Motor neuron (in vitro differentiated cells): ENCODE results near the gene ITGA11. TPM values are rescaled to one million over a fixed set of nuclear protein-coding genes. Genes with fewer than 3 reads are reported as not detected.

Experiments used
- ATAC-seq, 8 experiments: fragments of 200-7000 bp; cut with Tn5 transposase; replicated peaks in 6 of 8; 2 replicates each; pipeline ENCODE4 v1.8.0; 2021; ENCODE audit warnings: mild to moderate bottlenecking in 8 of 8, moderate library complexity in 8 of 8
- H3K27ac ChIP-seq, 2 donors: fragments of 250-450 bp; sonication (Bioruptor Pico); 2 replicates each; pipeline ENCODE4 v1.9.0; 2021; ENCODE audit warnings: antibody characterized with exemption in 2 of 2, mild to moderate bottlenecking in 2 of 2, moderate library complexity in 1 of 2
- H3K4me1 ChIP-seq, 2 donors: fragments of 250-450 bp; sonication (Bioruptor Pico); replicated peaks in 1 of 2; 2 replicates each; pipeline ENCODE4 v1.6.1; 2021; ENCODE audit warnings: antibody characterized with exemption in 2 of 2, mild to moderate bottlenecking in 2 of 2, moderate library complexity in 1 of 2
- H3K4me3 ChIP-seq, 5 donors: fragments of 250-450 bp; sonication (Bioruptor Pico); 2 replicates each; pipeline ENCODE4 v1.9.0; 2021; ENCODE audit warnings: antibody characterized with exemption in 5 of 5, mild to moderate bottlenecking in 5 of 5, moderate library complexity in 4 of 5
- WGBS, 10 experiments: fragments of 450-650 bp; shearing (Covaris generic); methylation state at CpG; one replicate each; pipeline ENCODE4 v1.0.0; 2022; 5-methylcytosine and 5-hydroxymethylcytosine counted together
- in situ Hi-C, 9 experiments: fragments of 400-800 bp; cut with MboI; loops; one replicate each; pipeline ENCODE4 v1.15.0; 2021; ENCODE audit warnings: low sequenced_read_pairs in 9 of 9, low pct_unique_long_range_greater_than_20kb in 2 of 9; ENCODE audit not compliant: unreplicated experiment in 9 of 9
- total RNA-seq, 8 experiments: library from RNA; unstranded; fragments of 300-600 nt; gene quantifications; 2 replicates each; pipeline versions ENCODE4 v1.2.3 to v1.2.4, GENCODE V29; 2022

Gene ITGA11
- total RNA-seq, 8 experiments from 2014 or later, result 0.27 to 35.0 (median 0.78) TPM

GRCh38 chr15:68466876-68467275, 34.9 kb upstream of the ITGA11 start:
- in situ Hi-C loops, result no loop called here
- Histone ChIP-seq H3K27ac (no peak overlapping the region), H3K4me1 (peaks cover 0 to 12% of the 10 kb centered on the region in 2 donors), H3K4me3 (no peak overlapping the region)
- no peak for ATAC-seq

- H3K4me1 ChIP-seq, result peaks cover 0 to 14% of the 10 kb centered on the region in 2 donors
- no peak overlapping the region for H3K4me3 ChIP-seq
- ATAC-seq, result no peak
- H3K27ac ChIP-seq, result no peak overlapping the region
- 28 to 94% (median 69%) methylated on average over 1 to 5 of the region's 6 CpGs; no CpG with 5 or more reads in 2 of the 10 experiments for WGBS, 10 experiments
- in situ Hi-C loops, result no loop called here
Observed at GRCh38 chr15:68465861-68466560, 34.0 kb upstream of the ITGA11 start.

- Histone ChIP-seq H3K4me1 (peaks cover 0 to 14% of the 10 kb centered on the region in 2 donors), H3K4me3 (no peak overlapping the region), H3K27ac (no peak overlapping the region)
- in situ Hi-C loops, result no loop called here
- 33 to 95% (median 59%) methylated on average over 1 to 6 of the region's 7 CpGs; no CpG with 5 or more reads in 4 of the 10 experiments for WGBS, 10 experiments
- ATAC-seq, result peak in 2 of 8 experiments; percentile 80 to 92
Observed at GRCh38 chr15:68464448-68465090, 32.6 kb upstream of the ITGA11 start.

GRCh38 chr15:68463996-68464395, 32.0 kb upstream of the ITGA11 start:
- Histone ChIP-seq H3K4me3 (no peak overlapping the region), H3K4me1 (peaks cover 0 to 14% of the 10 kb centered on the region in 2 donors), H3K27ac (no peak overlapping the region)
- WGBS, 10 experiments, result 23 to 100% (median 100%) methylated on average over 1 to 3 of the region's 3 CpGs; no CpG with 5 or more reads in 5 of the 10 experiments
- ATAC-seq, result peak in 1 of 8 experiments; percentile 18
- in situ Hi-C loops, result no loop called here

GRCh38 chr15:68463444-68463843, 31.5 kb upstream of the ITGA11 start:
- Histone ChIP-seq H3K4me3 (no peak overlapping the region), H3K4me1 (peaks cover 0 to 14% of the 10 kb centered on the region in 2 donors), H3K27ac (no peak overlapping the region)
- in situ Hi-C loops, result no loop called here
- no peak for ATAC-seq
- WGBS, 10 experiments, result 67 to 90% (median 80%) methylated on average over 1 to 5 of the region's 5 CpGs; no CpG with 5 or more reads in 1 of the 10 experiments

GRCh38 chr15:68460166-68460565, 28.2 kb upstream of the ITGA11 start:
- Histone ChIP-seq H3K4me1 (peaks cover 0 to 14% of the 10 kb centered on the region in 2 donors), H3K4me3 (no peak overlapping the region), H3K27ac (no peak overlapping the region)
- ATAC-seq, result no peak
- in situ Hi-C loops, result no loop called here
- 20 to 100% (median 52%) methylated on average over 1 to 2 of the region's 2 CpGs for WGBS, 10 experiments

- H3K27ac ChIP-seq, result no peak overlapping the region
- no peaks in the 10 kb centered on the region for H3K4me1 ChIP-seq
- no peak for ATAC-seq
- in situ Hi-C loops, result no loop called here
- no peak overlapping the region for H3K4me3 ChIP-seq
- WGBS, 10 experiments, result 80% methylated on average over 1 of the region's 1 CpG; no CpG with 5 or more reads in 9 of the 10 experiments
Observed at GRCh38 chr15:68450192-68450591, 18.2 kb upstream of the ITGA11 start.

- ATAC-seq, result no peak
- 17 to 90% (median 60%) methylated on average over 1 to 5 of the region's 6 CpGs; no CpG with 5 or more reads in 6 of the 10 experiments for WGBS, 10 experiments
- in situ Hi-C loops, result no loop called here
Observed at GRCh38 chr15:68449389-68449788, 17.4 kb upstream of the ITGA11 start.

GRCh38 chr15:68447976-68448755, 16.2 kb upstream of the ITGA11 start:
- WGBS, 10 experiments, result 0 to 60% (median 33%) methylated on average over 1 to 2 of the region's 2 CpGs; no CpG with 5 or more reads in 6 of the 10 experiments
- no peak overlapping the region for H3K4me3 ChIP-seq
- in situ Hi-C loops, result no loop called here
- no peak overlapping the region for H3K27ac ChIP-seq
- no peak for ATAC-seq
- H3K4me1 ChIP-seq, result no peaks in the 10 kb centered on the region

More at GRCh38 chr15:68449389-68449788, 17.4 kb upstream of the ITGA11 start:
- H3K4me3 ChIP-seq, result no peak overlapping the region
- H3K27ac ChIP-seq, result no peak overlapping the region
- no peaks in the 10 kb centered on the region for H3K4me1 ChIP-seq

- no peak overlapping the region for H3K27ac ChIP-seq
- WGBS, 10 experiments, result 60 to 100% (median 83%) methylated on average over 1 to 3 of the region's 3 CpGs; no CpG with 5 or more reads in 3 of the 10 experiments
- ATAC-seq, result peak in 4 of 8 experiments; percentile 31 to 57 (median 43)
- H3K4me3 ChIP-seq, result no peak overlapping the region
- in situ Hi-C loops, result no loop called here
- H3K4me1 ChIP-seq, result no peaks in the 10 kb centered on the region
Observed at GRCh38 chr15:68447209-68447608, 15.2 kb upstream of the ITGA11 start.

- ATAC-seq, result no peak
- WGBS, 10 experiments, result 48 to 91% (median 83%) methylated on average over 1 to 2 of the region's 2 CpGs; no CpG with 5 or more reads in 3 of the 10 experiments
- no peaks in the 10 kb centered on the region for H3K4me1 ChIP-seq
- in situ Hi-C loops, result no loop called here
- no peak overlapping the region for H3K4me3 ChIP-seq
- no peak overlapping the region for H3K27ac ChIP-seq
Observed at GRCh38 chr15:68445351-68445750, 13.4 kb upstream of the ITGA11 start.

- Histone ChIP-seq H3K4me1 (no peaks in the 10 kb centered on the region), H3K27ac (no peak overlapping the region), H3K4me3 (no peak overlapping the region)
- no peak for ATAC-seq
- in situ Hi-C loops, result no loop called here
Observed at GRCh38 chr15:68444336-68444735, 12.4 kb upstream of the ITGA11 start.

GRCh38 chr15:68442903-68443302, 10.9 kb upstream of the ITGA11 start:
- H3K4me3 ChIP-seq, result no peak overlapping the region
- in situ Hi-C loops, result no loop called here
- WGBS, 10 experiments, result 67 to 100% (median 80%) methylated on average over 1 to 2 of the region's 2 CpGs; no CpG with 5 or more reads in 5 of the 10 experiments
- no peak for ATAC-seq
- no peak overlapping the region for H3K27ac ChIP-seq
- H3K4me1 ChIP-seq, result no peaks in the 10 kb centered on the region
